Lung (tissue), 12 donors: ENCODE data around the gene LARP1B. TPM values are rescaled to one million over a fixed set of nuclear protein-coding genes. Genes with fewer than 3 reads are reported as not detected.

Experiments
- ATAC-seq: fragments of 200-7000 bp; cut with Tn5 transposase; one replicate; pipeline ENCODE4 v1.9.1; 2020; ENCODE audit warnings: moderate number of reproducible peaks; ENCODE audit not compliant: insufficient read depth, low FRiP score
- DNase-seq, 3 donors: peaks; one replicate each; pipeline ENCODE4 v3.0.0-alpha.2; 2013 to 2017
- H3K27ac ChIP-seq, 2 donors: one replicate each; pipeline ENCODE4 v1.5.1; 2013; ENCODE audit warnings: mild to moderate bottlenecking in 2 of 2, moderate library complexity in 2 of 2, control low read depth in 1 of 2, inconsistent platforms in 1 of 2, low read depth in 1 of 2, low read length in 1 of 2
- H3K27me3 ChIP-seq, 3 donors: one replicate each; pipeline ENCODE4 v1.5.1; 2013; ENCODE audit warnings: low read length in 2 of 3; ENCODE audit not compliant: control insufficient read depth in 3 of 3, insufficient read depth in 3 of 3
- H3K36me3 ChIP-seq, 4 donors: one replicate each; pipeline ENCODE4 v1.5.1; 2013; ENCODE audit warnings: low read length in 4 of 4, mild to moderate bottlenecking in 1 of 4, moderate library complexity in 1 of 4; ENCODE audit not compliant: control insufficient read depth in 4 of 4, insufficient read depth in 4 of 4
- H3K4me1 ChIP-seq, 5 donors: one replicate each; pipeline ENCODE4 v1.5.1; 2013; ENCODE audit warnings: low read length in 5 of 5, mild to moderate bottlenecking in 2 of 5, moderate library complexity in 1 of 5; ENCODE audit not compliant: control insufficient read depth in 5 of 5, insufficient read depth in 5 of 5
- H3K4me3 ChIP-seq: one replicate; pipeline ENCODE4 v1.5.1; 2013; ENCODE audit warnings: mild to moderate bottlenecking, control low read depth, moderate library complexity
- H3K9ac ChIP-seq, 2 donors: one replicate each; pipeline ENCODE4 v1.5.1; 2013; ENCODE audit warnings: low read length in 2 of 2, control low read depth in 1 of 2; ENCODE audit not compliant: insufficient read depth in 1 of 2
- H3K9me3 ChIP-seq, 4 donors: one replicate each; pipeline ENCODE4 v1.5.1; 2013; ENCODE audit warnings: low read length in 3 of 4, mild to moderate bottlenecking in 1 of 4, moderate library complexity in 1 of 4; ENCODE audit not compliant: control insufficient read depth in 4 of 4, insufficient read depth in 3 of 4
- WGBS, 2 donors: extraction: QIAGEN DNeasy Blood & Tissue Kit; methylation state at CpG; one replicate each; pipeline ENCODE4 v1.1.7; 2013; 5-methylcytosine and 5-hydroxymethylcytosine counted together
- polyA plus RNA-seq, 2 donors: library from polyadenylated mRNA; stranded (reverse); fragments of 200-250 nt; gene quantifications; one replicate each; pipeline ENCODE4 v1.2.1, GENCODE V29; 2013
- total RNA-seq, 2 donors: library from RNA; depleted of rRNA in 1 of 2; stranded (reverse); fragments of >200 nt in 1 of 2; gene quantifications; one replicate each; pipeline ENCODE4 v1.2.1, GENCODE V29; 2014 to 2021
- TF ChIP-seq, protein P1 (sequence below): IDR thresholded peaks from 2 replicates; pipeline ENCODE4 v1.5.1; 2012; ENCODE audit warnings: mild to moderate bottlenecking; ENCODE audit errors: control extremely low read depth, extremely low read depth
- donor health status: control.
- donor health status: control.
- donor health status: Bipolar disorder and iron deficiency.
- donor health status: healthy.
- donor health status: DM: yes; HTN: yes; CAD: no.

The LARP1B gene
- total and polyA plus RNA-seq, 4 donors = 10.6 to 27.9 (median 15.0) TPM

DNA sequence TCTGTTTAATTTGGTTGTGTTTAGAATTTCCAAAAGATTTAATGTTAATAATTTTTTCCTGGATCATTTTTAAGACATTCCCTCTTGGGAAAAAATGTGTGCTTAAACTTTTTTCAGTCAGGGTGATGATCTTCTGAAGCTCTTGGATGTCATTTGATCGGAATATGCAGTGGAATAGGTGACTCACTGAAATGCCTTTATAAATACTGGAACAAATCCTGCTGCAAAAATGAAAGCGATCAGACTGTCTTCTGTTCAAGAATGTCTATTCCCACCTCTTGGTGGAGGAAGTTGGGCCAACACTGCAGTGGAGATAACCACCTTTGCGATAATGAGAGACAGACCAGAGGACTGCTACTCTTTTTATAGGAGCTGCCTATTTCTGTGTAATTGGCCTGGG is 46.7 kb downstream of the LARP1B start:
- Histone ChIP-seq H3K27ac (no peak overlapping the region), H3K4me1 (peaks cover 0 to 3% (median 0%) of the 10 kb centered on the region in 5 donors), H3K4me3 (no peak overlapping the region), H3K9me3 (no peaks in the 10 kb centered on the region), H3K36me3 (peaks cover 0 to 12% (median 2%) of the 10 kb centered on the region in 4 donors), H3K27me3 (no peaks in the 10 kb centered on the region), H3K9ac (no peak overlapping the region)
- 95 to 97% methylated on average over 3 of the region's 3 CpGs for WGBS, 2 donors
- TF ChIP-seq, protein P1, sequence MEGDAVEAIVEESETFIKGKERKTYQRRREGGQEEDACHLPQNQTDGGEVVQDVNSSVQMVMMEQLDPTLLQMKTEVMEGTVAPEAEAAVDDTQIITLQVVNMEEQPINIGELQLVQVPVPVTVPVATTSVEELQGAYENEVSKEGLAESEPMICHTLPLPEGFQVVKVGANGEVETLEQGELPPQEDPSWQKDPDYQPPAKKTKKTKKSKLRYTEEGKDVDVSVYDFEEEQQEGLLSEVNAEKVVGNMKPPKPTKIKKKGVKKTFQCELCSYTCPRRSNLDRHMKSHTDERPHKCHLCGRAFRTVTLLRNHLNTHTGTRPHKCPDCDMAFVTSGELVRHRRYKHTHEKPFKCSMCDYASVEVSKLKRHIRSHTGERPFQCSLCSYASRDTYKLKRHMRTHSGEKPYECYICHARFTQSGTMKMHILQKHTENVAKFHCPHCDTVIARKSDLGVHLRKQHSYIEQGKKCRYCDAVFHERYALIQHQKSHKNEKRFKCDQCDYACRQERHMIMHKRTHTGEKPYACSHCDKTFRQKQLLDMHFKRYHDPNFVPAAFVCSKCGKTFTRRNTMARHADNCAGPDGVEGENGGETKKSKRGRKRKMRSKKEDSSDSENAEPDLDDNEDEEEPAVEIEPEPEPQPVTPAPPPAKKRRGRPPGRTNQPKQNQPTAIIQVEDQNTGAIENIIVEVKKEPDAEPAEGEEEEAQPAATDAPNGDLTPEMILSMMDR = no peak
- ATAC-seq (no peak), DNase-seq (no peak)

DNA sequence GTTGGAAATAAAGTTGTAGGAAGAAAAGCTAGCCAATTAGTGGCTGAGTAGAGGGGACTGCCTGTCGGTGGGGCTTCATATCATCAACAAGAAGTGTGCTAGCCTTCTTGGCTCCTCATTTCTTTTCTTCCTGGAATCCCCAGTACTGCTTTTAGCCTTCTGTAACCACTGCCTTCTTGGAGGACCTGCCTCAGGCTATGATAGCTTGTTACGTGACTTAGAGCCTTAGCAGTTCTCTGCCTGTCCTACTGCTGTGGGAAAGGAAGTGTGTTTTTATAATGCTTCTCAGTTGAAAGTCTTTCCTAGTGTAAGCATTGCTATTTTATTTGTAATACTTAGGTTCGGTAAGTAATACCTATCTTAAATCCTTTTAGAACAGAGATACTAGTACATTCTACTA is 61.9 kb downstream of the LARP1B start:
- no peak overlapping the region for H3K9ac ChIP-seq
- 82 to 94% methylated on average over 3 of the region's 3 CpGs for WGBS, 2 donors

DNA sequence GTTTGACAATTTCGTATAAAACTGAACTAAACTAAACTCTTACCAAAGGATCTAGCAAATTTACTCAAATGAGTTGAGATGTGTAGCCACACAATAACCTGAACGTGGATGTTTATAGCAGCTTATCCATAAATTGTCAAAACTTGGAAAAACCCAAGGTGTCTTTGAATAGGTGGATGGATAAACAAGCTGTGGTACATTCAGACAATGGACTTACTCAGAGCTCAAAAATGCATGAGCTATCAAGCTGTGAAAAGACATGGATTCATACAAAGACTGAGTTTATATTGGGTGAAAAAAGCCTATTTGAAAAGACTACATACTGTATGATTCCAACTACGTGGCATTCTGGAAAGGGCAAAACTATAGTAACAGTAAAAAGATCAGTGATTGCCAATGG is 69.5 kb downstream of the LARP1B start:
- no peak for ATAC-seq
- no peaks in the 10 kb centered on the region for H3K9me3 ChIP-seq
- no peak overlapping the region for H3K9ac ChIP-seq
- no peak overlapping the region for H3K4me3 ChIP-seq
- peaks cover 0 to 4% (median under 1%) of the 10 kb centered on the region in 4 donors for H3K36me3 ChIP-seq
- TF ChIP-seq, protein P1 = no peak
- no peaks in the 10 kb centered on the region for H3K27me3 ChIP-seq
- no peak overlapping the region for H3K27ac ChIP-seq
- no peaks in the 10 kb centered on the region for H3K4me1 ChIP-seq
- WGBS, 2 donors = 92 to 93% methylated on average over 3 of the region's 3 CpGs
- DNase-seq = no peak

More for the DNA sequence above, 61.9 kb downstream of the LARP1B start:
- peaks cover 0 to 2% (median 0%) of the 10 kb centered on the region in 4 donors for H3K36me3 ChIP-seq
- no peaks in the 10 kb centered on the region for H3K27me3 ChIP-seq
- ATAC-seq (no peak), DNase-seq (no peak)
- H3K9me3 ChIP-seq = no peaks in the 10 kb centered on the region
- TF ChIP-seq, protein P1 = no peak
- no peaks in the 10 kb centered on the region for H3K4me1 ChIP-seq
- no peak overlapping the region for H3K4me3 ChIP-seq
- H3K27ac ChIP-seq = no peak overlapping the region

DNA sequence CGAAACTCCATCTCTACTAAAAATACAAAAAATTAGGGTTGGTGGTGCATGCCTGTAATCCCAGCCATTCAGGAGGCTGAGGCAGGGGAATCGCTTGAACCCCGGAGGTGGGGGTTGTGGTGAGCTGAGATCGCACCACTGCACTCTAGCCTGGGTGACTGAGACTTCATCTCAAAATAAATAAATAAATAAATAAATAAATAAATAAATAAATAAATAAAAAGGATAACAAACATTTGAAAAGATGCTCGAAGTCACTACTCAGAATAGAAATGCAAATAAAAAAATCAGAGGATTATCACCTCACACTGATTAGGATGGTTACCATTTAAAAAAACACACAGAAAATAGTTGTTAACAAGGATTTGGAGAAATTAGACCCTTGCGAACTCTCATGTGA is 73.8 kb downstream of the LARP1B start:
- Histone ChIP-seq H3K9me3 (no peaks in the 10 kb centered on the region), H3K4me3 (no peak overlapping the region), H3K36me3 (peaks cover 0 to 4% (median under 1%) of the 10 kb centered on the region in 4 donors), H3K9ac (no peak overlapping the region), H3K4me1 (no peaks in the 10 kb centered on the region), H3K27ac (no peak overlapping the region), H3K27me3 (no peaks in the 10 kb centered on the region)
- DNase-seq (no peak), ATAC-seq (no peak)
- 98 to 99% methylated on average over 6 of the region's 6 CpGs for WGBS, 2 donors
- TF ChIP-seq, protein P1 = no peak
